Measurements from ENCODE around the gene STT3B. TPM values are rescaled to one million over a fixed set of nuclear protein-coding genes. Genes with fewer than 3 reads are reported as not detected.

STT3B gene
- total RNA-seq, 2 experiments from 2014 or later = 111 to 113 TPM

DNA sequence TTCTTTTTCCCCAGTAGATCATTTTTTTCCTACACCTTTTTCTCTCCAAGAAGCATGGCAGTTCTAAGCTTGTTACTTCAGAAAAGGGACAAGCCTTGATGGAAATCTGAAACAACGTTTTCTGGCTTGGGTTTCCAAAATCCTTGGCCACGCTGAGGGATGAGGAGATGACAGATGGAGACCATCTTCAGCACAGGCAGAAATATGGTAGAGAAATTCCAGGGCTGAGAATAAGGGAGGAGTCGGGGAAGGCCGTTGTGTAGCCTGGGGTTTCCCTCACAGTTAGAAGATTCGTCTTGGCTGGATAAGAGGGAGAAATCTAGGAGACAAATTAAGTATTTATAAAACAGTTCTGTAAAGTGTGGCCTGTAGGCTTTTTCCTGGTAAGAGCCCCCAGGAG, 33.9 kb upstream of the STT3B start:
- no peaks in the 10 kb centered on the region for H3K27me3 ChIP-seq (ENCODE audit: control insufficient read depth in 1 of 2, insufficient read depth in 2 of 2, low read length in 2 of 2)
- Mint-ChIP-seq H3K4me1 (ENCODE audit: low read depth) (peaks cover 6% of the 10 kb centered on the region), H3K36me3 (ENCODE audit: low read depth) (no peaks in the 10 kb centered on the region), H3K4me3 (no peak overlapping the region), H3K27me3 (no peaks in the 10 kb centered on the region), H3K27ac (no peak overlapping the region), H3K9me3 (no peaks in the 10 kb centered on the region)
- DNase-seq (no peak), ATAC-seq (ENCODE audit: poor library complexity) (no peak)
- H3K4me3 ChIP-seq (ENCODE audit: low read length) = no peak overlapping the region
- no peaks in the 10 kb centered on the region for H3K4me1 ChIP-seq (ENCODE audit: insufficient read depth, low read length)
- TF ChIP-seq, protein P1, sequence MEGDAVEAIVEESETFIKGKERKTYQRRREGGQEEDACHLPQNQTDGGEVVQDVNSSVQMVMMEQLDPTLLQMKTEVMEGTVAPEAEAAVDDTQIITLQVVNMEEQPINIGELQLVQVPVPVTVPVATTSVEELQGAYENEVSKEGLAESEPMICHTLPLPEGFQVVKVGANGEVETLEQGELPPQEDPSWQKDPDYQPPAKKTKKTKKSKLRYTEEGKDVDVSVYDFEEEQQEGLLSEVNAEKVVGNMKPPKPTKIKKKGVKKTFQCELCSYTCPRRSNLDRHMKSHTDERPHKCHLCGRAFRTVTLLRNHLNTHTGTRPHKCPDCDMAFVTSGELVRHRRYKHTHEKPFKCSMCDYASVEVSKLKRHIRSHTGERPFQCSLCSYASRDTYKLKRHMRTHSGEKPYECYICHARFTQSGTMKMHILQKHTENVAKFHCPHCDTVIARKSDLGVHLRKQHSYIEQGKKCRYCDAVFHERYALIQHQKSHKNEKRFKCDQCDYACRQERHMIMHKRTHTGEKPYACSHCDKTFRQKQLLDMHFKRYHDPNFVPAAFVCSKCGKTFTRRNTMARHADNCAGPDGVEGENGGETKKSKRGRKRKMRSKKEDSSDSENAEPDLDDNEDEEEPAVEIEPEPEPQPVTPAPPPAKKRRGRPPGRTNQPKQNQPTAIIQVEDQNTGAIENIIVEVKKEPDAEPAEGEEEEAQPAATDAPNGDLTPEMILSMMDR (IDR thresholded peaks at IDR 0.05) = no peak
- CTCF ChIA-PET = no interaction called here
- no peaks in the 10 kb centered on the region for H3K9me3 ChIP-seq (ENCODE audit: control insufficient read depth in 1 of 2, insufficient read depth in 1 of 2, low read length in 2 of 2)
- intact Hi-C loops (cut with DNase I, micrococcal nuclease) = no loop called here
- no peak overlapping the region for H3K27ac ChIP-seq (ENCODE audit: low read depth in 1 of 2, low read length in 2 of 2)
- POLR2A ChIA-PET = no interaction called here
- H3K36me3 ChIP-seq (ENCODE audit: insufficient read depth, low read length) = no peaks in the 10 kb centered on the region

DNA sequence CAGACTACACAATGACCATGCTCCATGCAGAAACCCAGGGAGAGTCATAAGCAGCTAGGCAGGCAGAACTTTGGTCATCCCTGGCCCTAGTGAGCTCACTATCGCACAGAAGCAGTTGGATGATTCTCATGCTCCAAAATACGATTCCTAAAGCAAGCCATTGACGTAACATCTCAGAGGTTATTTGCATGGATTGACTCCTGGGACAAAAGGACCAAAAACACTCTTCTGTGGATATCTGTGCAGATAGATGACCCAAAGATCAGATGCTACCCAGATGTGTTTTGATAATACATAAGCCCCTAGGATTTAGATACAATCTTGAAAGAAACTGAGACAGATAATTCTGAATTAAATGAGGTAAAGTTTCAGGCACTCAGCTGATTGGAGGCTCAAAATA, 33.4 kb upstream of the STT3B start:
- Mint-ChIP-seq H3K36me3 (ENCODE audit: low read depth) (no peaks in the 10 kb centered on the region), H3K4me1 (ENCODE audit: low read depth) (peaks cover 6% of the 10 kb centered on the region), H3K4me3 (no peak overlapping the region), H3K9me3 (no peaks in the 10 kb centered on the region), H3K27me3 (no peaks in the 10 kb centered on the region), H3K27ac (no peak overlapping the region)
- CTCF ChIA-PET = no interaction called here
- Histone ChIP-seq H3K27me3 (ENCODE audit: control insufficient read depth in 1 of 2, insufficient read depth in 2 of 2, low read length in 2 of 2) (no peaks in the 10 kb centered on the region), H3K4me3 (ENCODE audit: low read length) (no peak overlapping the region), H3K4me1 (ENCODE audit: insufficient read depth, low read length) (no peaks in the 10 kb centered on the region), H3K9me3 (ENCODE audit: control insufficient read depth in 1 of 2, insufficient read depth in 1 of 2, low read length in 2 of 2) (no peaks in the 10 kb centered on the region), H3K36me3 (ENCODE audit: insufficient read depth, low read length) (no peaks in the 10 kb centered on the region), H3K27ac (ENCODE audit: low read depth in 1 of 2, low read length in 2 of 2) (no peak overlapping the region)
- POLR2A ChIA-PET = no interaction called here
- no peak for DNase-seq
- intact Hi-C loops (cut with DNase I, micrococcal nuclease) = no loop called here
- ATAC-seq (ENCODE audit: poor library complexity) = no peak
- TF ChIP-seq, protein P1 (IDR thresholded peaks at IDR 0.05) = no peak

- ChIA-PET CTCF (interaction anchor here (1.3 to 1.5 kb wide), 2 partner anchors 12 to 34 kb away, joined by 3 to 5 read pairs; no protein-coding TSS in a partner anchor), POLR2A (interaction anchor here (1.5 kb wide), 1 partner anchor 40 kb away, joined by 4 read pairs; no protein-coding TSS in a partner anchor)
- Mint-ChIP-seq H3K4me1 (ENCODE audit: low read depth) (peaks cover 30% of the 10 kb centered on the region), H3K36me3 (ENCODE audit: low read depth) (no peaks in the 10 kb centered on the region), H3K27me3 (no peaks in the 10 kb centered on the region), H3K4me3 (no peak overlapping the region), H3K9me3 (no peaks in the 10 kb centered on the region), H3K27ac (no peak overlapping the region)
- TF ChIP-seq, protein P1 (IDR thresholded peaks at IDR 0.05) = no peak
- DNase-seq = peak in 1 of 14 experiments; percentile 37
- no peak for ATAC-seq (ENCODE audit: poor library complexity)
- Histone ChIP-seq H3K36me3 (ENCODE audit: insufficient read depth, low read length) (no peaks in the 10 kb centered on the region), H3K27ac (ENCODE audit: low read depth in 1 of 2, low read length in 2 of 2) (no peak overlapping the region), H3K9me3 (ENCODE audit: control insufficient read depth in 1 of 2, insufficient read depth in 1 of 2, low read length in 2 of 2) (no peaks in the 10 kb centered on the region), H3K4me1 (ENCODE audit: insufficient read depth, low read length) (peaks cover 12% of the 10 kb centered on the region), H3K4me3 (ENCODE audit: low read length) (no peak overlapping the region), H3K27me3 (ENCODE audit: control insufficient read depth in 1 of 2, insufficient read depth in 2 of 2, low read length in 2 of 2) (no peaks in the 10 kb centered on the region)
- intact Hi-C loops (cut with DNase I, micrococcal nuclease) = no loop called here
These were observed 29.9 kb upstream of the STT3B start for GRCh38 chr3:31502803-31503221.

Data from CD4-positive, alpha-beta T cell (primary cell).